ENCODE results near the gene DNAJB6.

DNAJB6 gene

GRCh38 chr7:157430721-157431120 is 93.9 kb downstream of the DNAJB6 start:
- no peak for DNase-seq

GRCh38 chr7:157431173-157431950 is 94.6 kb downstream of the DNAJB6 start:
- DNase-seq = peak; percentile 13

- DNase-seq = no peak
Measured at GRCh38 chr7:157431951-157432540, 95.2 kb downstream of the DNAJB6 start.

- peak; percentile 91 for DNase-seq
Measured at GRCh38 chr7:157432541-157432956, 95.7 kb downstream of the DNAJB6 start.

- DNase-seq = peak; percentile 91
Measured at GRCh38 chr7:157432957-157433576, 96.3 kb downstream of the DNAJB6 start.

- DNase-seq = no peak
Measured at GRCh38 chr7:157433628-157434027, 96.8 kb downstream of the DNAJB6 start.

- DNase-seq = no peak
Measured at GRCh38 chr7:157434231-157434630, 97.4 kb downstream of the DNAJB6 start.

GRCh38 chr7:157434701-157435100 is 97.9 kb downstream of the DNAJB6 start:
- DNase-seq = no peak

- DNase-seq = no peak
Measured at GRCh38 chr7:157436076-157436475, 99.3 kb downstream of the DNAJB6 start.

- DNase-seq = no peak
Measured at GRCh38 chr7:157436763-157437480, 100.1 kb downstream of the DNAJB6 start.

- no peak for DNase-seq
Measured at GRCh38 chr7:157437519-157438061, 100.8 kb downstream of the DNAJB6 start.

GRCh38 chr7:157438121-157439025 is 101.6 kb downstream of the DNAJB6 start:
- no peak for DNase-seq

- no peak for DNase-seq
Measured at GRCh38 chr7:157439149-157439548, 102.3 kb downstream of the DNAJB6 start.

- DNase-seq = no peak
Measured at GRCh38 chr7:157439761-157440160, 103.0 kb downstream of the DNAJB6 start.

GRCh38 chr7:157440346-157441022 is 103.7 kb downstream of the DNAJB6 start:
- no peak for DNase-seq

- DNase-seq = no peak
Measured at GRCh38 chr7:157441023-157441399, 104.2 kb downstream of the DNAJB6 start.

GRCh38 chr7:157442456-157442855 is 105.7 kb downstream of the DNAJB6 start:
- no peak for DNase-seq

- DNase-seq = no peak
Measured at GRCh38 chr7:157442993-157443831, 106.4 kb downstream of the DNAJB6 start.

GRCh38 chr7:157444011-157444842 is 107.4 kb downstream of the DNAJB6 start:
- DNase-seq = no peak

- DNase-seq = no peak
Measured at GRCh38 chr7:157444843-157445135, 108.0 kb downstream of the DNAJB6 start.
